Endometrial microvascular endothelial cells (primary cell): ENCODE results near the gene CAMTA1. TPM values are rescaled to one million over a fixed set of nuclear protein-coding genes. Genes with fewer than 3 reads are reported as not detected.

Experiments
- in situ Hi-C: cut with HindIII; loops from 2 replicates; pipeline ENCODE4 v1.10.0; 2017; ENCODE audit warnings: low sequenced_read_pairs, low pct_unique_long_range_greater_than_20kb; ENCODE audit errors: inconsistent ontology term
- total RNA-seq: library from RNA; depleted of rRNA; stranded (reverse); fragments of >200 nt; gene quantifications from one replicate; pipeline ENCODE4 v1.2.3, GENCODE V29; 2015; ENCODE audit errors: inconsistent ontology term

Gene CAMTA1
- total RNA-seq, 1 donor from 2014 or later = 89.0 TPM

- in situ Hi-C loops = no loop called here
Observed at GRCh38 chr1:7453038-7453437, 667.8 kb downstream of the CAMTA1 start.

GRCh38 chr1:7454052-7454815 is 669.0 kb downstream of the CAMTA1 start:
- in situ Hi-C loops = no loop called here

GRCh38 chr1:7454895-7455784 is 669.9 kb downstream of the CAMTA1 start:
- in situ Hi-C loops = no loop called here

- in situ Hi-C loops = no loop called here
Observed at GRCh38 chr1:7455796-7456721, 670.8 kb downstream of the CAMTA1 start.

GRCh38 chr1:7456722-7457082 is 671.4 kb downstream of the CAMTA1 start:
- in situ Hi-C loops = no loop called here

- in situ Hi-C loops = no loop called here
Observed at GRCh38 chr1:7457811-7458210, 672.6 kb downstream of the CAMTA1 start.

- in situ Hi-C loops = no loop called here
Observed at GRCh38 chr1:7458946-7459345, 673.7 kb downstream of the CAMTA1 start.

- in situ Hi-C loops = no loop called here
Observed at GRCh38 chr1:7459914-7460313, 674.7 kb downstream of the CAMTA1 start.

GRCh38 chr1:7460807-7461206 is 675.6 kb downstream of the CAMTA1 start:
- in situ Hi-C loops = no loop called here

- in situ Hi-C loops = no loop called here
Observed at GRCh38 chr1:7462617-7463016, 677.4 kb downstream of the CAMTA1 start.

GRCh38 chr1:7463526-7463925 is 678.3 kb downstream of the CAMTA1 start:
- in situ Hi-C loops = no loop called here

- in situ Hi-C loops = no loop called here
Observed at GRCh38 chr1:7464736-7465135, 679.5 kb downstream of the CAMTA1 start.

- in situ Hi-C loops = no loop called here
Observed at GRCh38 chr1:7467476-7468175, 682.4 kb downstream of the CAMTA1 start.

GRCh38 chr1:7468248-7468647 is 683.0 kb downstream of the CAMTA1 start:
- in situ Hi-C loops = no loop called here

- in situ Hi-C loops = no loop called here
Observed at GRCh38 chr1:7469255-7469938, 684.1 kb downstream of the CAMTA1 start.

GRCh38 chr1:7470904-7471638 is 685.8 kb downstream of the CAMTA1 start:
- in situ Hi-C loops = no loop called here

GRCh38 chr1:7471836-7472235 is 686.6 kb downstream of the CAMTA1 start:
- in situ Hi-C loops = no loop called here
